HepG2 (cell line): ENCODE data around the gene BACH2. TPM values are rescaled to one million over a fixed set of nuclear protein-coding genes. Genes with fewer than 3 reads are reported as not detected.

Experiments
- GZF1 ChIP-seq: sonication (generic); formaldehyde crosslinking; IDR thresholded peaks from 2 replicates; pipeline ENCODE4 v1.5.1; 2020; ENCODE audit warnings: mild to moderate bottlenecking, missing genetic modification reagents
- MED13 ChIP-seq: sonication (generic); formaldehyde crosslinking; IDR thresholded peaks from 2 replicates; pipeline ENCODE4 v1.5.0; 2020; ENCODE audit warnings: missing genetic modification reagents
- PRPF4 ChIP-seq: fragments of 200-400 bp; formaldehyde crosslinking; IDR thresholded peaks from 2 replicates; pipeline ENCODE4 v1.6.1; 2016; ENCODE audit warnings: low read length, low read depth; ENCODE audit not compliant: poor library complexity, severe bottlenecking
- RFXANK ChIP-seq: IDR thresholded peaks from 2 replicates; pipeline ENCODE4 v1.6.1; 2016
- RORA ChIP-seq: sonication (generic); formaldehyde crosslinking; IDR thresholded peaks from 2 replicates; pipeline ENCODE4 v1.5.0; 2020; ENCODE audit warnings: mild to moderate bottlenecking, missing genetic modification reagents, moderate library complexity
- TBX3 ChIP-seq: fragments of 450-650 bp; IDR thresholded peaks from 2 replicates; pipeline ENCODE4 v1.6.1; 2017; ENCODE audit warnings: antibody characterized with exemption, mild to moderate bottlenecking, inconsistent platforms, borderline replicate concordance
- ZC3H4 ChIP-seq: sonication (generic); formaldehyde crosslinking; IDR thresholded peaks from 2 replicates; pipeline ENCODE4 v1.4.0; 2020; ENCODE audit warnings: missing genetic modification reagents, borderline replicate concordance
- ZNF547 ChIP-seq: sonication (generic); formaldehyde crosslinking; IDR thresholded peaks from 2 replicates; pipeline ENCODE4 v1.5.1; 2020; ENCODE audit warnings: mild to moderate bottlenecking, missing genetic modification reagents
- ZNF652 ChIP-seq: IDR thresholded peaks from 2 replicates; pipeline ENCODE4 v1.6.1; 2016; ENCODE audit warnings: low read depth, borderline replicate concordance
- ZSCAN30 ChIP-seq: sonication (generic); formaldehyde crosslinking; IDR thresholded peaks from 2 replicates; pipeline ENCODE4 v1.5.0; 2020; ENCODE audit warnings: mild to moderate bottlenecking, missing genetic modification reagents
- polyA plus RNA-seq, 8 experiments: library from polyadenylated mRNA; depleted of rRNA in 3 of 8; stranded (reverse) in 7 of 8; unstranded in 1 of 8; fragments of >200 nt; fragmentation: Illumina TruSeq in 4 of 8; extraction: Trizol in 4 of 8; gene quantifications; 2 replicates each; pipeline versions ENCODE4 v1.2.1 to v1.2.3, GENCODE V29; 2011 to 2016; ENCODE audit warnings: low read depth in 4 of 8, missing spikeins in 1 of 8, mixed read lengths in 1 of 8; ENCODE audit not compliant: insufficient read depth in 1 of 8
- total RNA-seq, 5 experiments: library from RNA; depleted of rRNA; stranded (reverse); fragments of >200 nt; fragmentation: Illumina TruSeq; extraction: Trizol; gene quantifications; 2 replicates each; pipeline ENCODE4 v1.2.3, GENCODE V29; 2016; ENCODE audit warnings: low read depth in 1 of 5
- TF ChIP-seq, protein P1 (sequence below): sonication (generic); formaldehyde crosslinking; IDR thresholded peaks from 2 replicates; pipeline ENCODE4 v1.5.1; 2020; ENCODE audit warnings: missing genetic modification reagents, mild to moderate bottlenecking, borderline replicate concordance
- TF ChIP-seq, protein P2 (sequence below): sonication (generic); formaldehyde crosslinking; conservative IDR thresholded peaks from 2 replicates; pipeline ENCODE4 v1.4.0; 2020; ENCODE audit warnings: missing genetic modification reagents
- TF ChIP-seq, protein P3 (sequence below): sonication (generic); formaldehyde crosslinking; IDR thresholded peaks from 2 replicates; pipeline ENCODE4 v1.4.0; 2020; ENCODE audit warnings: missing genetic modification reagents
- TF ChIP-seq, protein P4 (sequence below): sonication (generic); formaldehyde crosslinking; IDR thresholded peaks from 2 replicates; pipeline ENCODE4 v1.4.0; 2020; ENCODE audit warnings: missing genetic modification reagents
- TF ChIP-seq, protein P5 (sequence below): sonication (generic); formaldehyde crosslinking; IDR thresholded peaks from 2 replicates; pipeline ENCODE4 v1.4.0; 2020; ENCODE audit warnings: mild to moderate bottlenecking, missing genetic modification reagents, borderline replicate concordance

The BACH2 gene
- total and polyA plus RNA-seq, 2 of the 13 experiments (the other 11 are each of a cell fraction or from before 2014, with no cell fraction given): 0.01 TPM; not detected in 1

DNA sequence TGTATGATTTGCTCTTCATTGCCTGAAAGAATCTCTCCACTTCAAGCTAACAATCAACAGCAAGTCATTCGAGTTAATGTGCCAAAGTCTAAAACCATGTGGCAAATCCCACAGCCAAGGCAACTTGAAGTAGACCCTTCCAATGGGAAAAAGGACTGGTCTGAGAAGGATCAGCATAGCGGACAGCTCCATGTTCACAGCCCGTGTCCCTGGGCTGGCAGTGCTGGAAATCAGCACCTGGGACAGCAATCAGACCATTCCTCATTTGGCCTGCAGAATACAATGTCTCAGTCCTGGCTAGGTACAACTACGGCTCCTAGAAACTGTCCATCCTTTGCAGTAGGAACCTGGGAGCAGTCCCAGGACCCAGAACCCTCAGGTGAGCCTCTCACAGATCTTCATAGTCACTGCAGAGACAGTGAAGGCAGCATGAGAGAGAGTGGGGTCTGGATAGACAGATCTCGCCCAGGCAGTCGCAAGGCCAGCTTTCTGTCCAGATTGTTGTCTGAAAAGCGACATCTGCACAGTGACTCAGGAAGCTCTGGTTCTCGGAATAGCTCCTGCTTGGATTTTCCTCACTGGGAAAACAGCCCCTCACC is 401.3 kb downstream of the BACH2 start (continued):
- TF ChIP-seq, protein P1, sequence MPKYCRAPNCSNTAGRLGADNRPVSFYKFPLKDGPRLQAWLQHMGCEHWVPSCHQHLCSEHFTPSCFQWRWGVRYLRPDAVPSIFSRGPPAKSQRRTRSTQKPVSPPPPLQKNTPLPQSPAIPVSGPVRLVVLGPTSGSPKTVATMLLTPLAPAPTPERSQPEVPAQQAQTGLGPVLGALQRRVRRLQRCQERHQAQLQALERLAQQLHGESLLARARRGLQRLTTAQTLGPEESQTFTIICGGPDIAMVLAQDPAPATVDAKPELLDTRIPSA: no peak
- no peak for TF ChIP-seq ZNF652 (CRISPR knock-in tag)
- TF ChIP-seq, protein P2, sequence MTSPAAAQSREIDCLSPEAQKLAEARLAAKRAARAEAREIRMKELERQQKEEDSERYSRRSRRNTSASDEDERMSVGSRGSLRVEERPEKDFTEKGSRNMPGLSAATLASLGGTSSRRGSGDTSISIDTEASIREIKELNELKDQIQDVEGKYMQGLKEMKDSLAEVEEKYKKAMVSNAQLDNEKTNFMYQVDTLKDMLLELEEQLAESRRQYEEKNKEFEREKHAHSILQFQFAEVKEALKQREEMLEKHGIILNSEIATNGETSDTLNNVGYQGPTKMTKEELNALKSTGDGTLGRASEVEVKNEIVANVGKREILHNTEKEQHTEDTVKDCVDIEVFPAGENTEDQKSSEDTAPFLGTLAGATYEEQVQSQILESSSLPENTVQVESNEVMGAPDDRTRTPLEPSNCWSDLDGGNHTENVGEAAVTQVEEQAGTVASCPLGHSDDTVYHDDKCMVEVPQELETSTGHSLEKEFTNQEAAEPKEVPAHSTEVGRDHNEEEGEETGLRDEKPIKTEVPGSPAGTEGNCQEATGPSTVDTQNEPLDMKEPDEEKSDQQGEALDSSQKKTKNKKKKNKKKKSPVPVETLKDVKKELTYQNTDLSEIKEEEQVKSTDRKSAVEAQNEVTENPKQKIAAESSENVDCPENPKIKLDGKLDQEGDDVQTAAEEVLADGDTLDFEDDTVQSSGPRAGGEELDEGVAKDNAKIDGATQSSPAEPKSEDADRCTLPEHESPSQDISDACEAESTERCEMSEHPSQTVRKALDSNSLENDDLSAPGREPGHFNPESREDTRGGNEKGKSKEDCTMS (CRISPR knock-in tag): peak; percentile 95
- TF ChIP-seq, protein P3, sequence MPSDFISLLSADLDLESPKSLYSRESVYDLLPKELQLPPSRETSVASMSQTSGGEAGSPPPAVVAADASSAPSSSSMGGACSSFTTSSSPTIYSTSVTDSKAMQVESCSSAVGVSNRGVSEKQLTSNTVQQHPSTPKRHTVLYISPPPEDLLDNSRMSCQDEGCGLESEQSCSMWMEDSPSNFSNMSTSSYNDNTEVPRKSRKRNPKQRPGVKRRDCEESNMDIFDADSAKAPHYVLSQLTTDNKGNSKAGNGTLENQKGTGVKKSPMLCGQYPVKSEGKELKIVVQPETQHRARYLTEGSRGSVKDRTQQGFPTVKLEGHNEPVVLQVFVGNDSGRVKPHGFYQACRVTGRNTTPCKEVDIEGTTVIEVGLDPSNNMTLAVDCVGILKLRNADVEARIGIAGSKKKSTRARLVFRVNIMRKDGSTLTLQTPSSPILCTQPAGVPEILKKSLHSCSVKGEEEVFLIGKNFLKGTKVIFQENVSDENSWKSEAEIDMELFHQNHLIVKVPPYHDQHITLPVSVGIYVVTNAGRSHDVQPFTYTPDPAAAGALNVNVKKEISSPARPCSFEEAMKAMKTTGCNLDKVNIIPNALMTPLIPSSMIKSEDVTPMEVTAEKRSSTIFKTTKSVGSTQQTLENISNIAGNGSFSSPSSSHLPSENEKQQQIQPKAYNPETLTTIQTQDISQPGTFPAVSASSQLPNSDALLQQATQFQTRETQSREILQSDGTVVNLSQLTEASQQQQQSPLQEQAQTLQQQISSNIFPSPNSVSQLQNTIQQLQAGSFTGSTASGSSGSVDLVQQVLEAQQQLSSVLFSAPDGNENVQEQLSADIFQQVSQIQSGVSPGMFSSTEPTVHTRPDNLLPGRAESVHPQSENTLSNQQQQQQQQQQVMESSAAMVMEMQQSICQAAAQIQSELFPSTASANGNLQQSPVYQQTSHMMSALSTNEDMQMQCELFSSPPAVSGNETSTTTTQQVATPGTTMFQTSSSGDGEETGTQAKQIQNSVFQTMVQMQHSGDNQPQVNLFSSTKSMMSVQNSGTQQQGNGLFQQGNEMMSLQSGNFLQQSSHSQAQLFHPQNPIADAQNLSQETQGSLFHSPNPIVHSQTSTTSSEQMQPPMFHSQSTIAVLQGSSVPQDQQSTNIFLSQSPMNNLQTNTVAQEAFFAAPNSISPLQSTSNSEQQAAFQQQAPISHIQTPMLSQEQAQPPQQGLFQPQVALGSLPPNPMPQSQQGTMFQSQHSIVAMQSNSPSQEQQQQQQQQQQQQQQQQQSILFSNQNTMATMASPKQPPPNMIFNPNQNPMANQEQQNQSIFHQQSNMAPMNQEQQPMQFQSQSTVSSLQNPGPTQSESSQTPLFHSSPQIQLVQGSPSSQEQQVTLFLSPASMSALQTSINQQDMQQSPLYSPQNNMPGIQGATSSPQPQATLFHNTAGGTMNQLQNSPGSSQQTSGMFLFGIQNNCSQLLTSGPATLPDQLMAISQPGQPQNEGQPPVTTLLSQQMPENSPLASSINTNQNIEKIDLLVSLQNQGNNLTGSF: peak; percentile 96
- no peak for TF ChIP-seq ZNF547 (CRISPR knock-in tag)
- no peak for TF ChIP-seq MED13
- TF ChIP-seq, protein P4, sequence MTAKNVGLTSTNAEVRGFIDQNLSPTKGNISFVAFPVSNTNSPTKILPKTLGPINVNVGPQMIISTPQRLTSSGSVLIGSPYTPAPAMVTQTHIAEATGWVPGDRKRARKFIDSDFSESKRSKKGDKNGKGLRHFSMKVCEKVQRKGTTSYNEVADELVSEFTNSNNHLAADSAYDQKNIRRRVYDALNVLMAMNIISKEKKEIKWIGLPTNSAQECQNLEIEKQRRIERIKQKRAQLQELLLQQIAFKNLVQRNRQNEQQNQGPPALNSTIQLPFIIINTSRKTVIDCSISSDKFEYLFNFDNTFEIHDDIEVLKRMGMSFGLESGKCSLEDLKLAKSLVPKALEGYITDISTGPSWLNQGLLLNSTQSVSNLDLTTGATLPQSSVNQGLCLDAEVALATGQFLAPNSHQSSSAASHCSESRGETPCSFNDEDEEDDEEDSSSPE (CRISPR knock-in tag): no peak
- TF ChIP-seq RFXANK (CRISPR knock-in tag): peak; percentile 82; the same call in 1 of the 2 replicates
- TF ChIP-seq PRPF4: no peak
- no peak for TF ChIP-seq GZF1 (CRISPR knock-in tag)
- no peak for TF ChIP-seq ZSCAN30 (CRISPR knock-in tag)
- TF ChIP-seq ZC3H4 (CRISPR knock-in tag): peak; percentile 62; the same call in 1 of the 2 replicates
- TF ChIP-seq TBX3: no peak
- TF ChIP-seq, protein P5, sequence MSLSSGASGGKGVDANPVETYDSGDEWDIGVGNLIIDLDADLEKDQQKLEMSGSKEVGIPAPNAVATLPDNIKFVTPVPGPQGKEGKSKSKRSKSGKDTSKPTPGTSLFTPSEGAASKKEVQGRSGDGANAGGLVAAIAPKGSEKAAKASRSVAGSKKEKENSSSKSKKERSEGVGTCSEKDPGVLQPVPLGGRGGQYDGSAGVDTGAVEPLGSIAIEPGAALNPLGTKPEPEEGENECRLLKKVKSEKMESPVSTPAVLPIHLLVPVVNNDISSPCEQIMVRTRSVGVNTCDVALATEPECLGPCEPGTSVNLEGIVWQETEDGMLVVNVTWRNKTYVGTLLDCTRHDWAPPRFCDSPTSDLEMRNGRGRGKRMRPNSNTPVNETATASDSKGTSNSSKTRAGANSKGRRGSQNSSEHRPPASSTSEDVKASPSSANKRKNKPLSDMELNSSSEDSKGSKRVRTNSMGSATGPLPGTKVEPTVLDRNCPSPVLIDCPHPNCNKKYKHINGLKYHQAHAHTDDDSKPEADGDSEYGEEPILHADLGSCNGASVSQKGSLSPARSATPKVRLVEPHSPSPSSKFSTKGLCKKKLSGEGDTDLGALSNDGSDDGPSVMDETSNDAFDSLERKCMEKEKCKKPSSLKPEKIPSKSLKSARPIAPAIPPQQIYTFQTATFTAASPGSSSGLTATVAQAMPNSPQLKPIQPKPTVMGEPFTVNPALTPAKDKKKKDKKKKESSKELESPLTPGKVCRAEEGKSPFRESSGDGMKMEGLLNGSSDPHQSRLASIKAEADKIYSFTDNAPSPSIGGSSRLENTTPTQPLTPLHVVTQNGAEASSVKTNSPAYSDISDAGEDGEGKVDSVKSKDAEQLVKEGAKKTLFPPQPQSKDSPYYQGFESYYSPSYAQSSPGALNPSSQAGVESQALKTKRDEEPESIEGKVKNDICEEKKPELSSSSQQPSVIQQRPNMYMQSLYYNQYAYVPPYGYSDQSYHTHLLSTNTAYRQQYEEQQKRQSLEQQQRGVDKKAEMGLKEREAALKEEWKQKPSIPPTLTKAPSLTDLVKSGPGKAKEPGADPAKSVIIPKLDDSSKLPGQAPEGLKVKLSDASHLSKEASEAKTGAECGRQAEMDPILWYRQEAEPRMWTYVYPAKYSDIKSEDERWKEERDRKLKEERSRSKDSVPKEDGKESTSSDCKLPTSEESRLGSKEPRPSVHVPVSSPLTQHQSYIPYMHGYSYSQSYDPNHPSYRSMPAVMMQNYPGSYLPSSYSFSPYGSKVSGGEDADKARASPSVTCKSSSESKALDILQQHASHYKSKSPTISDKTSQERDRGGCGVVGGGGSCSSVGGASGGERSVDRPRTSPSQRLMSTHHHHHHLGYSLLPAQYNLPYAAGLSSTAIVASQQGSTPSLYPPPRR (CRISPR knock-in tag): no peak
- TF ChIP-seq RORA: no peak
